Thyroid gland (tissue), 4 donors: ENCODE data around the gene GALNT2.

Source experiments
- CTCF ChIP-seq, 6 experiments: fragments of 200-600 bp in 3 of 6; fragments of 450-650 bp in 3 of 6; sonication (generic) in 3 of 6; IDR thresholded peaks; one replicate each; pipeline ENCODE4 v1.5.1; 2016 to 2019; ENCODE audit warnings: antibody characterized with exemption in 6 of 6, mild to moderate bottlenecking in 2 of 6, inconsistent platforms in 1 of 6, moderate library complexity in 1 of 6
- POLR2A ChIP-seq, 2 donors: fragments of 450-650 bp; IDR thresholded peaks; one replicate each; pipeline ENCODE4 v1.6.1; 2017; ENCODE audit warnings: antibody characterized with exemption in 2 of 2, mild to moderate bottlenecking in 2 of 2, moderate library complexity in 1 of 2

- TF ChIP-seq CTCF (IDR thresholded peaks at IDR 0.05) (no peak), POLR2A (IDR thresholded peaks at IDR 0.05) (no peak)
Measured at GRCh38 chr1:230148768-230149469, 81.9 kb downstream of the GALNT2 start.
